Measurements from ENCODE around the gene ZNF516.
"Not testable (repeated sequence)": the region's sequence is repeated elsewhere in the genome, so short reads cannot be mapped to it uniquely, and the experiment has no call there.

Gene ZNF516

GRCh38 chr18:76495006-76495370 lies at the start of gene ZNF516:
ZNF516 (minus strand) TSS chr18:76495242; CDS start chr18:76443054, 52,188 bp downstream.
- DNase-seq (ENCODE audit: low read depth, low spot score), result peak; percentile 32

DNA sequence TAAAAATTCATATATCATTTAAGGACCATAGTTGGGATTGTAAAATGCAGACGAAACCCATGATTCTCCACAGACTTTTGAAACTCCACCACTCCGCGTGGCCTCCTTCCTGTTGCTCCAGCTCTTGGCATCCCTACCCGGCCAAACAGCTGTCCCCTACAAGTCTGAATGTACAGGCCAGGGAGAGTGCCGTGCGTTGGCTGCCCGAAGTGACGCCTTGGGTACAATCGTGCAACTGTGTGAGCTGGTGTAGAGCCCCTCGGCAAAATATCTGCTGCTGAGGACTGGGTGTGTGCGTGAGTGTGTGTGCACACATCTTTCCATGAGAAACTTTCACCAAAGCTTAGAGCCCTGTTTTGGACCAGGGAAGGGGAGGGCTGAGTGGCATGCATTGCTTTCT lies 43.8 kb upstream of the ZNF516 start:
- DNase-seq (ENCODE audit: low read depth, low spot score), result no peak

- no peak for DNase-seq (ENCODE audit: low read depth, low spot score)
Observed at GRCh38 chr18:76537621-76538020, 42.6 kb upstream of the ZNF516 start.

DNA sequence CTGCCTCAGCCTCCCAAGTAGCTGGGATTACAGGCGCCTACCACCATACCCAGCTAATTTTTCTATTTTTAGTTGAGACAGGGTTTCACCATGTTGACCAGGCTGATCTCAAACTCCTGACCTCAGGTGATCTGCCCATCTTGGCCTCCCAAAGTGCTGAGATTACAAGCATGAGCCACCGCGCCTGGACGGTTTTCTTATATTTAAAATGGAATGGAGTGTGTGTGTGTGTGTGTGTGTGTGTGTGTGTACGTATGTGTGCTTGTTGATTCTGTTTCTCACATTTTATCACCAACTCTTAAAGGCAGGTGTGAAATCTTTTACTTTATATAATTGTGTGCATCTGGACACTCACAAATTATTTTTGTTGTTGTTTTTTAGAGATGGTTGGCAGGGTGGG lies 41.6 kb upstream of the ZNF516 start:
- not testable (repeated sequence) for DNase-seq (ENCODE audit: low read depth, low spot score)

DNA sequence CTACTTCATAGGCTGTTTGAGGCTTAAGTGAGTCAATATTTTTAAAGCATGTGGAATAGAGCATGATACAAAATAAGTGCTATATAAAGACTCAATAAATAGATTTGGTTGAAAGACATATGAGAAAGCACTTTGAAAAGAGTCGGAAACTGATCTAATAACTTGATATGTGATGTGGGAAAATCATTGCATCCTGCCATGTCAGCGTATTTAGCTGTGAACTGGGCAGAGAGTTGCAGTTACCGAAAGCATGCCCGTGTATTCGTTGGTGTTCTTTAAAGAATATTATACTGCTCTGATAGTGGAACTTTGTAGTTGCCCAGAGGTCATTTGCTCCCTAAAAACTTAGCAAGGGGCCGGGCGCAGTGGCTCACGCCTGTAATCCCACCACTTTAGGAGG lies 37.8 kb upstream of the ZNF516 start:
- DNase-seq (ENCODE audit: low read depth, low spot score), result no peak

- no peak for DNase-seq (ENCODE audit: low read depth, low spot score)
Observed at GRCh38 chr18:76530846-76531245, 35.8 kb upstream of the ZNF516 start.

DNA sequence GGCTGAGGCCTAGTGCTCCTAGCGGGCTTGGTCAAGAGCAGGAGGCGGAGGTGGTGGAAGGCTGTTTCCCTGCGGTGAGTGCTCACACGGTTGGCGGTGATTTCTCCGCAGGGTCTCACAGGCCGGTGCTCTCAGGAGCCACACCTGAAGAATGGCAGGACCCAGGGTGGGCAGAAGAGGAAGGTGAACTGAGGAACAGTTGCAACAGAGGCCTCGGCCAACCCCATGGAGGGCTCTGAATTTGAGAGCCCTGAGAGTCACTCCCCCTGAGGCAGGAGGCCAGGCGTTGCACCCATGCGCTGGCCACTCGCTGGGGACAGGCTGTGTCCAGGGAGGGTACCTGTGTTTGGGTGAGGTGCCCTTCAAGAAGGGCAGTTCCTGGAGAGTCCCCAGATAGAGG lies 35.3 kb upstream of the ZNF516 start:
- no peak for DNase-seq (ENCODE audit: low read depth, low spot score)

DNA sequence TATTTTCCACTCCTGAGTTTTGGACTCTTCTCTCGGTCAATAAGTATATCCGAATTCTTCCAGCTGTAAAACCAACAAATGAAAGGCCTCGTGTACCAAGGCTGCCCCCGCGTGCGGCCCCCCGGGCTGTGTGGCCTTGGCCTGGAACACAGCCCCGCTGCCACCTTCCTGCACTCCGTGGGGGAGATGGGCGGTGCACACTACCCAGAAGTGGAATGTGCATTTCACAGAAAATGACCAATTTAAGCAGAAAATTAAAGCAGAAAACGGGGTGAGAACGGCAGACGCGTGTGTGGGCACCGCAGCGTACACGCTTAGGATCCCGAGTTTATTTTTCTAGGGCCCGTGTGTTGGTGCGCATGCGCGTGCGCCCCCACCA lies 34.4 kb upstream of the ZNF516 start:
- no peak for DNase-seq (ENCODE audit: low read depth, low spot score)

DNA sequence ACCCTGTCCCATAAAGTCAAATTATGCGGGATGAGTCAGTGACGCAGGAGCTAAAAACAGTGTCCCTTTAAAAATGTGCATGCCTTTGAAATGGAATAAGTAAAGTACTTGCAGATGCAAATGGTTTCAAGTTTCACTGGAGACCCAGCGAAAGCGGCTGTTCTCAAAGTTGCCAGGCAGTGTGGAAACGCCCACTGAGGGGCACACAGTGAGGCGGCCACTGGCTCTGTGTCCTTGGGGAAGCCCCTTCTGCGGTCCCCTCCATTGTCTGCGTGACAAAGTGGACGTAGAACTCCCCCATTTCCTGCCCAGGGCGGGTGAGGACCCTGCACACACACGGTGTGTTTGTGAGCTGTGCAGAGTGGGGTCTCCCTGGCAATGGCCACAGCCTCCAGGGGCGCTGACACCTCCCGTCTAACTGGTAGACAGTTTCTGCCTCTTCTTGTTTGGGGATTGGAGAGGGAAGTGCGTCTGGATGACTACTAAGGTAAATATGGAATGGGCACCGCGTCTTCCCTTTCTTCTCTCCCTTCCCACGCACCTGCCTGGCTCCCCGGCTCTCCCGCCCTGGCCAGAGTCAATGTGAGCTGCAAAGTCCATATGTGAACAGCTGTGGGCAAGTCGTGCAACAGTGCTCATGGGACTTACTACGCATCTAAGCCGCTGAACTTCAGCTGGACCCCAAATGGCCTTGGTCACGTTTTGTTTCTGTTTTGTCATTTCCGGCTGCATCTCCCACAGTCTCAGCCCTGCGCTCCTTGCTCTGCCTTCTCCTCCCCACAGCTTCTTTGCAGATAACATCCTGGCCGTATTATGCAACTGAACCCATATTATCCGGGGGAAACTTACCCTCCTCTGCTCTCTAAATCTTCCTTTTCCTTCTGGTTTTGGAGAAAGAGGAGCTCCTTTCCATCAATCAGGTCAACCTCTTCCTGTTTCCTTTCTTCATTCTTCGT lies 33.7 kb upstream of the ZNF516 start:
- DNase-seq (ENCODE audit: low read depth, low spot score), result peak; percentile 29

DNA sequence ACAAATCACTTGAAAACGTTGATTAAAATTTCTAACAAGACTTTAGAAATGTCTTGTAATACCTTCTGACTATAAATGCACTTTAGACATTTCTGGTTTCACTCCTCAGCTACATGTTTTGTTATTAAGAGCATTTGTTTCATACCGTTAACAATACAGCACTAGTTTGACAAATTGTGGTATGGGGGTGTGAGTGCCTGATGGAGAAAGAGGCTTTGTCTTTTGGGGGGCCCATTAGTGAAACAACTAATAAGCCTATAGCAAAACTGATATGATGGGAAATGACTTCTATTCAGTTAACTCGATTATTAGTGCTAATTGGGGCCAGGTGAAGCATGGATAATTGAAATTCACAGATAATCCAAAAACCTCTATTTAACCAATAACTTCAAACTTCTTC lies 30.9 kb upstream of the ZNF516 start:
- no peak for DNase-seq (ENCODE audit: low read depth, low spot score)

GRCh38 chr18:76524900-76525698 lies 30.1 kb upstream of the ZNF516 start:
- peak; percentile 50 for DNase-seq (ENCODE audit: low read depth, low spot score)

DNA sequence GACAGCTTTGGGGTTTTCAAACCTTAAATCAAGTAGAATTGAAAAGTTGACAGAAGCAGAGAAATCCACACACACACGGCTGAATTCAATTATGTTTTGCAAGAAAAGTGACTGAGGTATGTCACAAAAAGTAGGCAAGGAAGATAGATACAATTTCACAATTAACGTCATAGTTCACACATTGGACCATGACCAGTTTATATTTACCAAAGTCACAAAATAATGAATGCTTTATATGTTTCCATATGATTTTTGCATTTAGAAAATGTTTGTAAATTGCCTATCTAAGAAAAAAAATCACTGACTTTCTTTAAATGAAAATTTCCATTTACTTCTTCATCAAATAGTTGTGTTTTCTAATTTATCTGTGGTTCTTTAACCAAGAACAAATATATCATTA lies 29.4 kb upstream of the ZNF516 start:
- no peak for DNase-seq (ENCODE audit: low read depth, low spot score)

GRCh38 chr18:76522551-76522950 lies 27.5 kb upstream of the ZNF516 start:
- no peak for DNase-seq (ENCODE audit: low read depth, low spot score)

GRCh38 chr18:76522122-76522503 lies 27.1 kb upstream of the ZNF516 start:
- DNase-seq (ENCODE audit: low read depth, low spot score), result peak; percentile 57

DNA sequence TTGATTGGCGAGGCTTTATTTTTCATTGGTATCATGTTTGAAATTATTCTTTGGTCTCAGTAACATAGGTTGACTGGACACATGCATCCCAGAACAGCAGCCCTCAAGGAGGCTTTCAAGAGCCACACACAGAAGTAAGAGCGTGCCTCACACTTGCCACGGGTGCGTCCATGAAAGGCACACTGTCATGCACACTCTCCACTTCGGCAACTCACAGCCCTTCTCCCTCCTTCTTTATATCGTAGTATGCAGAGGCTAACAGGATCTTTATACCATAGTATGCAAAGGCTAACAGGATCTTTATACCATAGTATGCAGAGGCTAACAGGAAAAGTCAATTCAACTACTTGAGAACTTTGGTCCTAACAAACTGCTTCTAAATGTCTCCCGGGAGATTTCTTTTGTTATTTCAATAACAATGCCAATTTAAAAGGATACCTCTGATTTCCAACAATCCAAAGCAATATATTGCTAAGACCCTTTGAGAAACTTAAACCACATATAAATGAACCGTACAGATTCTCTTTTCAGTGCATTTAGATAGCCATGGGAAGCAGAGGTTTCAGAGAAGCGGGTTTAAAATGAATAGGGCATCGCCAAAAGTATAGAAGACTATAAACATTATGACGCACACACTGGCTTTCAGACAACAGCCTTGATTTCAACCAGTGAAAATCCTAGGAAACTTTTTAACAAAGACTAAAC lies 26.5 kb upstream of the ZNF516 start:
- DNase-seq (ENCODE audit: low read depth, low spot score), result no peak

- DNase-seq (ENCODE audit: low read depth, low spot score), result peak; percentile 54
Observed at GRCh38 chr18:76518860-76519538, 24.0 kb upstream of the ZNF516 start.

DNA sequence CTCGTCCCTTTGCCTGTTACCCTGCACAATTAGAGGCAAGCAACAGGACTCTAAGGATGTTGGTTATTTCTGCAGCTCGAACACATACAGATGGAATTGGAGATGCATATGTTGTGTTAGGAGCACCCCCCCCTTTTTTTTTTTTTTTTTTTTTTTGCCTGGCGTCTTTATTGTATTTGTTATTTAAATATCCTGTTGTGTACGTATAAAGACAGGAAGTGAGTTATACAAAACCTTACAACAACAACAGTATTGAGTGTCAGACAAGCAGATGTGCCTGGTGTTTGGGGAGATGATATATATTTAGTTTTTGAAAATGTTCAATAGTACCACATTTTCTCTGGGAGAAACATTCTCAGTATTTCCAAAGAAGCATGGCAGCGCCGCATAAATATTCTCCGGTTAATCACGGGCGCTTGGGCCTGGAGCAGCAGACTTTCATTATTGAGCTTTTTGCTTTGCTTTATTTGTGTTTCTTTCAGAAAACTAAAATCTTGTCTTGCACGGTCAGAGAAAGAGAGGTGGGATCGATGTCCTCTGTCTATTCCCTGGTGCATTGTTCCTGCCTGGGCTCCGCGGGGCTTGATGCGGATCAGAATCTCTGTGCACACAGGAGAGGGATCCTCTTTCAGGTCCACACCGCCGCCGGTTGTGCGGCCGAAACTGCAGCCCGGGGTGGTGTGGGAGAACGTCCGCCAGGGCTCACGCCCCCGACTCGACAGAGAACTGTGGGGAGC lies 23.2 kb upstream of the ZNF516 start:
- DNase-seq (ENCODE audit: low read depth, low spot score), result peak; percentile 73

- no peak for DNase-seq (ENCODE audit: low read depth, low spot score)
Observed at GRCh38 chr18:76515576-76515975, 20.5 kb upstream of the ZNF516 start.

DNA sequence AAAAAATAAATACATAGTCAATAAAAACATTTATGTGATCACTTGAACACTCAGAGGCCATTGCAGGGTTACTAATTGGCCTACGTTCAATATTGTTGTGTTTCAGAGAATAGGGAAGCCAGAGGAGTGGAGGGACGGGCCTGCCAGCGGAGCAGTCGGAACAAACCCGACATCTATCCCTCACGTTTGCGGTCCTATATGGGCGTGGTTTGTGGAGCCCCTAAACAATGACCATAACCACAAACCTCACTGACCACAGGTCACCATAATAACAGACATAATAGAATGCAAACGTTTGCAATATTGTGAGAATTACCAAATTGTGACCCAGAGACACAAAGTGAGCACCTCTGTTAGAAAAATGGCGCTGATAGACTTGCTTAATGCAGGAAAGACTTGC lies 19.5 kb upstream of the ZNF516 start:
- no peak for DNase-seq (ENCODE audit: low read depth, low spot score)

- DNase-seq (ENCODE audit: low read depth, low spot score), result no peak
Observed at GRCh38 chr18:76507830-76508385, 12.9 kb upstream of the ZNF516 start.

All from ELF-1 (cell line).